Epithelial cell of esophagus (primary cell): ENCODE results near the gene ZC3H7B.

Source experiments
- DNase-seq: peaks from one replicate; pipeline ENCODE4 v3.0.0; 2010; ENCODE audit warnings: low read depth
- H3K4me3 ChIP-seq: 2 replicates; pipeline ENCODE4 v1.5.1; 2011; ENCODE audit warnings: mild to moderate bottlenecking, low read length, control low read depth
- CTCF ChIP-seq: IDR thresholded peaks from 2 replicates; pipeline ENCODE4 v1.5.1; 2011; ENCODE audit warnings: low read depth, mild to moderate bottlenecking, low read length, control low read depth, inconsistent platforms; ENCODE audit not compliant: insufficient read depth; ENCODE audit errors: missing control alignments

ZC3H7B gene

GRCh38 chr22:41344189-41344788 is 43.0 kb downstream of the ZC3H7B start:
- H3K4me3 ChIP-seq: no peak overlapping the region
- no peak for TF ChIP-seq CTCF
- DNase-seq: no peak

- TF ChIP-seq CTCF: no peak
- H3K4me3 ChIP-seq: no peak overlapping the region
- no peak for DNase-seq
These were observed 44.5 kb downstream of the ZC3H7B start for GRCh38 chr22:41345807-41346335.

- no peak for TF ChIP-seq CTCF
- H3K4me3 ChIP-seq: no peak overlapping the region
- DNase-seq: no peak
These were observed 45.9 kb downstream of the ZC3H7B start for GRCh38 chr22:41347066-41347859.

GRCh38 chr22:41348964-41349484 is 47.7 kb downstream of the ZC3H7B start:
- TF ChIP-seq CTCF: no peak
- no peak for DNase-seq
- H3K4me3 ChIP-seq: no peak overlapping the region

- H3K4me3 ChIP-seq: no peak overlapping the region
- no peak for TF ChIP-seq CTCF
- no peak for DNase-seq
These were observed 48.8 kb downstream of the ZC3H7B start for GRCh38 chr22:41350087-41350486.

GRCh38 chr22:41351011-41351410 is 49.7 kb downstream of the ZC3H7B start:
- TF ChIP-seq CTCF: no peak
- no peak overlapping the region for H3K4me3 ChIP-seq
- no peak for DNase-seq
